Vagina (tissue), 2 donors: ENCODE results near the gene SVIL. TPM values are rescaled to one million over a fixed set of nuclear protein-coding genes. Genes with fewer than 3 reads are reported as not detected.
"Not testable (repeated sequence)": the region's sequence is repeated elsewhere in the genome, so short reads cannot be mapped to it uniquely, and the experiment has no call there.

Experiments used
- DNase-seq, 2 donors: peaks; one replicate each; pipeline ENCODE4 v3.0.0-alpha.2; 2017; ENCODE audit errors: extremely low spot score in 2 of 2
- H3K27ac ChIP-seq: fragments of 200-600 bp; sonication (generic); one replicate; pipeline ENCODE4 v1.5.1; 2019
- H3K27me3 ChIP-seq: fragments of 200-600 bp; sonication (generic); one replicate; pipeline ENCODE4 v1.5.1; 2019
- H3K36me3 ChIP-seq, 2 donors: fragments of 200-600 bp; sonication (generic); one replicate each; pipeline ENCODE4 v1.5.1; 2017 to 2019
- H3K4me1 ChIP-seq: fragments of 200-600 bp; sonication (generic); one replicate; pipeline ENCODE4 v1.5.1; 2019
- H3K4me3 ChIP-seq, 2 donors: fragments of 200-600 bp; sonication (generic); 1 replicate in 1 of 2; 2 replicates in 1 of 2; pipeline ENCODE4 v1.5.1; 2016 to 2019
- H3K9me3 ChIP-seq: fragments of 200-600 bp; sonication (generic); one replicate; pipeline ENCODE4 v1.5.1; 2019
- POLR2A ChIP-seq, 2 donors: fragments of 450-650 bp; IDR thresholded peaks; one replicate each; pipeline ENCODE4 v1.6.1; 2017; ENCODE audit warnings: antibody characterized with exemption in 2 of 2, mild to moderate bottlenecking in 2 of 2, moderate library complexity in 2 of 2
- POLR2AphosphoS5 ChIP-seq, 2 donors: sonication (generic); formaldehyde crosslinking; IDR thresholded peaks; one replicate each; pipeline ENCODE4 v1.9.0; 2017; ENCODE audit warnings: antibody characterized with exemption in 2 of 2, mild to moderate bottlenecking in 2 of 2, low read depth in 1 of 2; ENCODE audit not compliant: insufficient read depth in 1 of 2
- intact Hi-C: fragments of 100-400 bp; cut with DNase I; formaldehyde crosslinking; loops from one replicate; pipeline ENCODE4 v1.15.1; 2023
- total RNA-seq: library from RNA; depleted of rRNA; stranded (reverse); fragments of >200 nt; gene quantifications from one replicate; pipeline ENCODE4 v1.2.3, GENCODE V29; 2016
- TF ChIP-seq, protein P1 (sequence below), 3 experiments: fragments of 450-650 bp in 2 of 3; fragments of 200-600 bp in 1 of 3; sonication (generic) in 1 of 3; IDR thresholded peaks; one replicate each; pipeline ENCODE4 v1.5.1; 2017 to 2019; ENCODE audit warnings: antibody characterized with exemption in 3 of 3, mild to moderate bottlenecking in 2 of 3, moderate library complexity in 2 of 3

SVIL gene
- total RNA-seq, 1 donor from 2014 or later: 111 TPM

DNA sequence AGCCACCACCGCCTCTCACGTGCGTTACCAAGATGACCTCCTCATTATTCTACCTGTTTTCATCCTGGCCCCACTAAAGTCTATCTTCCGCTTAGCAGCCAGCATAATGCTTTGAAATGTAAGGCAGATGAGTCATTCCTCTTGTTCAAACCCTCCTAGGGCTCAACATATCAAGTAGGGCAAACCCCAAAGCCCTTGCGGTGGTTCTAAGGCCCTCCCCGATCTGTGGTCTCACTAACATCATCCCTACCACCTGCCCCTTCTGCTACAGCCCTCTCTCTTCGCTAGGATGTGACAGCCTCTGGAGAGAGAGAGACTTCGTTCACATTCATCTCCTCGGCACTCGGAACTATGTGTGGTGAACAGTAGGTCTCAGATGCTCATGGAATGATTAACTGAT lies 94.8 kb downstream of the SVIL start:
- intact Hi-C loops: no loop called here
- Histone ChIP-seq H3K36me3 (no peaks in the 10 kb centered on the region), H3K9me3 (no peaks in the 10 kb centered on the region), H3K4me1 (peaks cover 46% of the 10 kb centered on the region), H3K27ac (no peak overlapping the region), H3K27me3 (no peaks in the 10 kb centered on the region), H3K4me3 (no peak overlapping the region)
- no peak for TF ChIP-seq POLR2AphosphoS5 (IDR thresholded peaks at IDR 0.05; ENCODE audit: insufficient read depth in 1 of 2, low read depth in 1 of 2)
- no peak for DNase-seq

DNA sequence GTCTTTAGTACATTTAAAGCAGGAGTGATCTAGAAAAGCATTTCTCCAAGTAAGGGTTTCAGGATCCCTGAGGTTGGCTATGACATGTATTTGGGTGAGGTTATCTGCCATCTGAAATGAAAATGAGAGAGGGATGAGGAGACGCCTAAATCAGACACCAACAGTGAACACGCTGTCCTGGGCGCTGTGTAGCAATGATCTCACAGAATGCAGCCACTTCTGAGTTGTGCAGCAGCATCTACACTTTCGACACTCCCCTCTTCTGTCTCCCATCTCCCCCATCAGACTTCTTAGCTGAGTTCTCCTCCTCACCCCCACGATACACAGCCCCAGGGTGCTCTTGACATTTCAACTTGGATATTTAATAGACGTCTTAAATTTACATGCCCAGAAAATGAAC lies 95.4 kb downstream of the SVIL start:
- Histone ChIP-seq H3K4me3 (no peak overlapping the region), H3K27me3 (no peaks in the 10 kb centered on the region), H3K36me3 (no peaks in the 10 kb centered on the region), H3K27ac (no peak overlapping the region), H3K9me3 (no peaks in the 10 kb centered on the region), H3K4me1 (peaks cover 51% of the 10 kb centered on the region)
- TF ChIP-seq POLR2AphosphoS5 (IDR thresholded peaks at IDR 0.05; ENCODE audit: insufficient read depth in 1 of 2, low read depth in 1 of 2): no peak
- TF ChIP-seq, protein P1, sequence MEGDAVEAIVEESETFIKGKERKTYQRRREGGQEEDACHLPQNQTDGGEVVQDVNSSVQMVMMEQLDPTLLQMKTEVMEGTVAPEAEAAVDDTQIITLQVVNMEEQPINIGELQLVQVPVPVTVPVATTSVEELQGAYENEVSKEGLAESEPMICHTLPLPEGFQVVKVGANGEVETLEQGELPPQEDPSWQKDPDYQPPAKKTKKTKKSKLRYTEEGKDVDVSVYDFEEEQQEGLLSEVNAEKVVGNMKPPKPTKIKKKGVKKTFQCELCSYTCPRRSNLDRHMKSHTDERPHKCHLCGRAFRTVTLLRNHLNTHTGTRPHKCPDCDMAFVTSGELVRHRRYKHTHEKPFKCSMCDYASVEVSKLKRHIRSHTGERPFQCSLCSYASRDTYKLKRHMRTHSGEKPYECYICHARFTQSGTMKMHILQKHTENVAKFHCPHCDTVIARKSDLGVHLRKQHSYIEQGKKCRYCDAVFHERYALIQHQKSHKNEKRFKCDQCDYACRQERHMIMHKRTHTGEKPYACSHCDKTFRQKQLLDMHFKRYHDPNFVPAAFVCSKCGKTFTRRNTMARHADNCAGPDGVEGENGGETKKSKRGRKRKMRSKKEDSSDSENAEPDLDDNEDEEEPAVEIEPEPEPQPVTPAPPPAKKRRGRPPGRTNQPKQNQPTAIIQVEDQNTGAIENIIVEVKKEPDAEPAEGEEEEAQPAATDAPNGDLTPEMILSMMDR (IDR thresholded peaks at IDR 0.05): no peak
- TF ChIP-seq POLR2A (IDR thresholded peaks at IDR 0.05): no peak
- intact Hi-C loops: no loop called here
- DNase-seq: no peak

DNA sequence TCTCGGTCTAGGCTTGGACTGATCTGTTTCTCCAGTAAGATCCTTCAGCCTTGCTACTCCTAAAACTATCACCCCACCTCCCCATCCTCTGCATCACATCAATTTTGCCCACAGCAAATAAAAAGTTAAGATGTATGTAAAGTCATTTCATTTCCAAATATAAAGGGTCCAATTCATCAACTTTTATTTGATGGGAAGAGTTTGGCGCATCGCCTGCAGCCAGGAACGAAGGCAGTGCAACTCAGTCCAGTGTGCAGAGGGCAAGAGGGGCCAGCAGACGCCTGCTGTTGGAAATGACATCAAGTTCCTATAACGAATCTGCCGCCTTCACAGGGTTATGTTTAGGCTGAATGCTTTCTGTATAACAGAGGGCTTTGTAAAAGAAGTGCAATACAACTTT lies 97.0 kb downstream of the SVIL start:
- H3K36me3 ChIP-seq: no peaks in the 10 kb centered on the region
- intact Hi-C loops: no loop called here
- H3K27ac ChIP-seq: no peak overlapping the region
- no peaks in the 10 kb centered on the region for H3K9me3 ChIP-seq
- no peak overlapping the region for H3K4me3 ChIP-seq
- TF ChIP-seq POLR2AphosphoS5 (IDR thresholded peaks at IDR 0.05; ENCODE audit: insufficient read depth in 1 of 2, low read depth in 1 of 2): no peak
- TF ChIP-seq POLR2A (IDR thresholded peaks at IDR 0.05): no peak
- TF ChIP-seq, protein P1 (IDR thresholded peaks at IDR 0.05): no peak
- DNase-seq: no peak
- peaks cover 51% of the 10 kb centered on the region for H3K4me1 ChIP-seq
- H3K27me3 ChIP-seq: no peaks in the 10 kb centered on the region

DNA sequence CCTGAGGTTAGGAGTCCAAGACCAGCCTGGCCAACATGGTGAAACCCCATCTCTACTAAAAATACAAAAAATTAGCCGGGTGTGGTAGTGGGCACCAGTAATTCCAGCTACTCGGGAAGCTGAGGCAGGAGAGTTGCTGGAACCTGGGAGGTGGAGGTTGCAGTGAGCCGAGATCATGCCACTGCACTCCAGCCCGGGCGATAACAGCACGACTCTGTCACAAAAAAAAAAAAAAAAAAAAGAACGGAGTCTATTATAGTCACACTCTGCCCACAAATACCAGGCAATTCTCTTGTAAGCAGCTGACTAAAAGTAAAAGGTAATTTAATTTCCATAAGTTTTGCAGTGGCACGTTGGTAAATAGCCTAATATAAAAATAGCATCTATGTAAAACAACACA lies 98.1 kb downstream of the SVIL start:
- H3K27me3 ChIP-seq, H3K36me3 ChIP-seq, intact Hi-C loops, H3K27ac ChIP-seq, H3K9me3 ChIP-seq, DNase-seq, H3K4me3 ChIP-seq: not testable (repeated sequence)
- H3K4me1 ChIP-seq: peaks cover 51% of the 10 kb centered on the region

DNA sequence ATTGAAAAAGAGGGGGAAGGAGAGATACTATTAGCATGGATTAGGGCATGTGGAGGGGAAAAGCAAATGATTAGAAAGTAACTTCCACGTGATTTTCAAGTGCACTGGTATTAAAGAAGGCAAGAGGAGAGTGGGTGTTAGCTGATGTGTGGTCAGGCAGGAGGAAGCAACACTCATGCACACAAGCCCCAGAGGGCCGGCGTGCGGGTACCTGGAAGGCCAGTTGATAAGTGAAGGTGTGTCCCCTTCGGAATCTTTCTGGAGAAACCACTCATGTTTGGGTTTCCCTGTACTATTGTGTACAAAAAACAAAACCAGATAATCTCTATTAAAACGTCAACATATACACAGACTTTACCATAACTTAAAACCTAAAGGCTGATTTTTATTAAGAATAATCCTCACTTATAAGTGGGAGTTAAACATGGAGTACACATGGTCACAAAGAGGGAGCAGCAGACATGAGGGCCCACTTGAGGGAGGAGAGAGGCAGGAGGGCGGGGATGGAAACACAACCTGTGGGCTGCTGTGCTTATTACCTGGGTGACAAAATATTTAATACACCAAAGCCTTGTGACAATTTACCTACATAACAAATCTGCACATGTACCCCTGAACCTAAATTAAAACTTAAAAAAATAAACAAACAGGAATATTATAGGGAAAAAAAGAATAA lies 98.9 kb downstream of the SVIL start:
- Histone ChIP-seq H3K27me3 (no peaks in the 10 kb centered on the region), H3K4me3 (no peak overlapping the region), H3K27ac (peak overlapping the region; percentile 23), H3K36me3 (peaks cover 0 to 9% of the 10 kb centered on the region in 2 donors), H3K4me1 (peaks cover 51% of the 10 kb centered on the region), H3K9me3 (no peaks in the 10 kb centered on the region)
- TF ChIP-seq POLR2AphosphoS5 (IDR thresholded peaks at IDR 0.05; ENCODE audit: insufficient read depth in 1 of 2, low read depth in 1 of 2): no peak
- TF ChIP-seq POLR2A (IDR thresholded peaks at IDR 0.05): no peak
- TF ChIP-seq, protein P1 (IDR thresholded peaks at IDR 0.05): no peak
- intact Hi-C loops: no loop called here
- no peak for DNase-seq

DNA sequence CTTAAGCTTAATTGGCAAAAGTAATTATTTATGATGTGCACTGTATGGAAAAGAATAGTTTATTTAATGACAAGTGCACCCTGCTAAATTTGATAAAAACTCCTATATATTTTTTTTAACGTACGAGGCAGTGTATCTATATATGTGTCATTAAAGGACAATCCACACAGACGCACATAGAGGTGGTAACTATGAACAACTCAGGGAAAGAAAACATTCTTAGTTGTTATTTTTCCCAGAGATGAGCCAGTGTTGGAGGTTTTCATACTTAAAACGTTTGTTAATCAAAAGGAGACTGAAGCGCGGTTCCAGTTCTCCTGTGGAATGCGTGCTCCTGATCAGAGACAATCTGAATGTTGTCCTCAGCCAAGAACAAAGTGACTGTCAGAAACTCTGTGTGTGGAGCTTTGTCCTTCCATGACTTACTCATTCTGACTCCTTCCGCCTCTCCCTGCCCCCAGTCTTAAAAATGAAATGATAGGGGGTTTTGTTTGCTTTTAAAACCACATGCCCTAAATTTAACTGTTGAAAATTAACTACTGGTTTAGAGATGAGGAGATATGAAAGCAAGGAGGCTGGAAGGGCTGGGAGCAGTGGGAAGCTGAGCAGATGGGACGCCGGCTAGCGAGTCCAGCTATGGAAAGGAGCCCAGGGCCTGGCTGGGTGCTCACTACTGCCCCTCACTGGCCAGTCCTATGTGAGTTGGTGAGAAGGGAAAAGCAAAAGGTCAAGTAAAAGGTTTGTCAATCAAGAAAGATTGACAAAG lies 99.6 kb downstream of the SVIL start:
- Histone ChIP-seq H3K4me3 (peak overlapping the region in 1 of 2 donors; percentile 1), H3K36me3 (peaks cover 0 to 9% of the 10 kb centered on the region in 2 donors), H3K4me1 (peaks cover 48% of the 10 kb centered on the region), H3K27ac (peak overlapping the region; percentile 23), H3K27me3 (no peaks in the 10 kb centered on the region), H3K9me3 (no peaks in the 10 kb centered on the region)
- DNase-seq: no peak
- TF ChIP-seq POLR2A (IDR thresholded peaks at IDR 0.05) (no peak), POLR2AphosphoS5 (IDR thresholded peaks at IDR 0.05; ENCODE audit: insufficient read depth in 1 of 2, low read depth in 1 of 2) (peak in 1 of 2 donors; percentile 31)
- TF ChIP-seq, protein P1 (IDR thresholded peaks at IDR 0.05): peak in 2 of 3 experiments; percentile 31 to 40
- intact Hi-C loops: no loop called here
